Prostate gland (tissue), 2 donors: ENCODE data around the gene ARHGAP4.

Experiments
- CTCF ChIP-seq, 4 experiments: fragments of 200-600 bp in 2 of 4; fragments of 450-650 bp in 2 of 4; sonication (generic) in 2 of 4; IDR thresholded peaks; 1 replicate in 3 of 4; 2 replicates in 1 of 4; pipeline ENCODE4 v1.5.1; 2016 to 2019; ENCODE audit warnings: antibody characterized with exemption in 4 of 4, mild to moderate bottlenecking in 2 of 4, moderate library complexity in 2 of 4
- POLR2A ChIP-seq: fragments of 450-650 bp; IDR thresholded peaks from one replicate; pipeline ENCODE4 v1.6.1; 2016; ENCODE audit warnings: antibody characterized with exemption, mild to moderate bottlenecking
- POLR2AphosphoS5 ChIP-seq: sonication (generic); formaldehyde crosslinking; IDR thresholded peaks from one replicate; pipeline ENCODE4 v1.6.1; 2017; ENCODE audit warnings: antibody characterized with exemption

- no peak for TF ChIP-seq CTCF (IDR thresholded peaks at IDR 0.05)
- TF ChIP-seq POLR2A = no peak
- no peak for TF ChIP-seq POLR2AphosphoS5
Measured at GRCh38 chrX:153871451-153871850, 54.6 kb downstream of the ARHGAP4 start.
